Chondrocyte (in vitro differentiated cells): ENCODE data around the gene KAZN. TPM values are rescaled to one million over a fixed set of nuclear protein-coding genes. Genes with fewer than 3 reads are reported as not detected.

Source experiments
- DNase-seq: peaks from one replicate; pipeline ENCODE4 v3.0.0; 2021; ENCODE audit warnings: mixed read lengths, low spot score
- H3K27ac Mint-ChIP-seq: one replicate; pipeline ENCODE4 v1.8.0; 2021; ENCODE audit warnings: mild to moderate bottlenecking, moderate library complexity, mixed read lengths; ENCODE audit not compliant: unreplicated experiment
- H3K27me3 Mint-ChIP-seq: 2 replicates; pipeline ENCODE4 v1.8.0; 2021; ENCODE audit warnings: low read depth, mixed read lengths
- H3K36me3 Mint-ChIP-seq: 2 replicates; pipeline ENCODE4 v1.8.0; 2021; ENCODE audit warnings: low read depth, mixed read lengths
- H3K4me1 Mint-ChIP-seq: 2 replicates; pipeline ENCODE4 v1.8.0; 2021; ENCODE audit warnings: low read depth, mild to moderate bottlenecking, mixed read lengths
- H3K4me3 Mint-ChIP-seq: one replicate; pipeline ENCODE4 v1.8.0; 2021; ENCODE audit warnings: mild to moderate bottlenecking, moderate library complexity, mixed read lengths; ENCODE audit not compliant: unreplicated experiment
- H3K9me3 Mint-ChIP-seq: 2 replicates; pipeline ENCODE4 v1.8.0; 2021; ENCODE audit warnings: low read depth, mixed read lengths
- total RNA-seq: library from RNA; stranded (reverse); gene quantifications from 3 replicates; pipeline ENCODE4 v1.2.1, GENCODE V29; 2021
- TF ChIP-seq, protein P1 (sequence below): fragments of 200-600 bp; sonication (generic); IDR thresholded peaks from 2 replicates; pipeline ENCODE4 v1.5.0; 2021; ENCODE audit warnings: antibody characterized with exemption, mild to moderate bottlenecking, moderate library complexity

Gene KAZN
- total RNA-seq, 1 donor from 2014 or later, result 29.6 TPM

DNA sequence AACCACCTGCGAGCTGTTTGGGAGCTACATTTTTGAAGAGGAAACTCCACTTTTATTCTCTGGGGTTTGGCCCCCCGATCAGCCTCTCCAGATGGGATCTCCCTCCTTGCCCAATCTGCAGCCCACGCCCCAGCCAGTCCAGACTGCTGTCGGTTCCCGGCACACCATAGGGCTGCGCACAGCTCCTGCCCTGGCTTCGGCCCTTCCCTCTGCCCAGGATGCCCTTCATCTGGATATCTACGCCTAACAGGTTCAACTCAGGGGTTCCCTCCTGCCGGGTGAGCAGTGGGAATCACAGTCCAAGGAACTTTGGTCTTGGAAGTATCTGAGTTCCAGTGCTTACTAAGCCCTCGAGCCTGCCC lies 135.3 kb downstream of the KAZN start:
- TF ChIP-seq, protein P1, sequence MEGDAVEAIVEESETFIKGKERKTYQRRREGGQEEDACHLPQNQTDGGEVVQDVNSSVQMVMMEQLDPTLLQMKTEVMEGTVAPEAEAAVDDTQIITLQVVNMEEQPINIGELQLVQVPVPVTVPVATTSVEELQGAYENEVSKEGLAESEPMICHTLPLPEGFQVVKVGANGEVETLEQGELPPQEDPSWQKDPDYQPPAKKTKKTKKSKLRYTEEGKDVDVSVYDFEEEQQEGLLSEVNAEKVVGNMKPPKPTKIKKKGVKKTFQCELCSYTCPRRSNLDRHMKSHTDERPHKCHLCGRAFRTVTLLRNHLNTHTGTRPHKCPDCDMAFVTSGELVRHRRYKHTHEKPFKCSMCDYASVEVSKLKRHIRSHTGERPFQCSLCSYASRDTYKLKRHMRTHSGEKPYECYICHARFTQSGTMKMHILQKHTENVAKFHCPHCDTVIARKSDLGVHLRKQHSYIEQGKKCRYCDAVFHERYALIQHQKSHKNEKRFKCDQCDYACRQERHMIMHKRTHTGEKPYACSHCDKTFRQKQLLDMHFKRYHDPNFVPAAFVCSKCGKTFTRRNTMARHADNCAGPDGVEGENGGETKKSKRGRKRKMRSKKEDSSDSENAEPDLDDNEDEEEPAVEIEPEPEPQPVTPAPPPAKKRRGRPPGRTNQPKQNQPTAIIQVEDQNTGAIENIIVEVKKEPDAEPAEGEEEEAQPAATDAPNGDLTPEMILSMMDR, result no peak
- H3K27ac Mint-ChIP-seq, result no peak overlapping the region
- H3K36me3 Mint-ChIP-seq, result no peaks in the 10 kb centered on the region
- H3K9me3 Mint-ChIP-seq, result no peaks in the 10 kb centered on the region
- peaks cover 17% of the 10 kb centered on the region for H3K4me1 Mint-ChIP-seq
- peaks cover 13% of the 10 kb centered on the region for H3K27me3 Mint-ChIP-seq
- DNase-seq, result no peak
- no peak overlapping the region for H3K4me3 Mint-ChIP-seq

DNA sequence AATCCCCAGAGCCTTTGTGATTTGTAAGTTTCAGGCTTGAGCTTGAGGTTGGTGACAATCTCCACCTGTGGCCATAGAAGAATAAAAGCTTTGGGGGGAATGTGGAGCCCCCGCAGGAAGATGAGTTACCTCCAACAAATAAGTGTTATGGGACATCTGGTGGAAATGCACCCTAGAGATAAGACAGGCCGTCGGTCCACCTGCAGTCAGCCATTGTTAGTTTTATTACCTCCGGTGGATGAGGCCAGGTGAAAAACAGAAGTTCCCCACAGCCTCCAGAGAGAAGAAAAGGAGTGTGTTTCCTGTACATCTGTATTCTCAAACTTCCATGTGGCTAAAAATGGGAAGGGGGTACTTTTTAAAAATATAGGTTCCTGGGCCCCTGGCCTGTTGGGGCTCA lies 137.4 kb downstream of the KAZN start:
- Mint-ChIP-seq H3K4me3 (no peak overlapping the region), H3K27ac (no peak overlapping the region), H3K36me3 (no peaks in the 10 kb centered on the region), H3K4me1 (peaks cover 17% of the 10 kb centered on the region), H3K27me3 (peaks cover 25% of the 10 kb centered on the region), H3K9me3 (no peaks in the 10 kb centered on the region)
- TF ChIP-seq, protein P1, result no peak
- DNase-seq, result no peak

DNA sequence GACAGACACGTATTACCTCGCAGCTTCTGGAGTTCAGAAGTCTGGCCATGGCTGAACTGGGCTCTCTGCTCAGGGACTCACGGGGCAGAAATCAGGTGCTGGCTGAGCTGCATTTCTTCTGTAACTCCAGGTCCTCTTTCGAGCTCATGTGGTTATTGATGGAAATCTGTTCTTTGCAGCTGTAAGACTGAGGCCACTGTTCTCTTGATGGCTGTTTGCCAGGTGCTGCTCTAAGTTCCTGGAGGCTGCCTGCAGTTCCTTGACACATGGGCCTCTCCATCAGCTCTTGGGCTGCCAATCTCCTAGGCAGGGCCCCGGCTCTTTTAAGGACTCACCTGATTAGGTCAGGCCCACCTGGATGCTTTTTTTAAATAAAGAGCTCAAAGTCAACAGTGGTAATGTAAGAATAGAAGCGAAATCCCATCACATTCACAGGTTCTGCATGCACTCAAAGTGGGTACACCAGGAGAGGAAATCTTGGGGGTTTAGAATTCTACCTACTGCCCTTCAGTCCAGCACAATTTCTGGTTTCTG lies 139.1 kb downstream of the KAZN start:
- TF ChIP-seq, protein P1, result no peak
- no peak for DNase-seq
- Mint-ChIP-seq H3K27ac (no peak overlapping the region), H3K4me3 (no peak overlapping the region), H3K36me3 (no peaks in the 10 kb centered on the region), H3K9me3 (no peaks in the 10 kb centered on the region), H3K4me1 (peaks cover 17% of the 10 kb centered on the region), H3K27me3 (peaks cover 28% of the 10 kb centered on the region)

DNA sequence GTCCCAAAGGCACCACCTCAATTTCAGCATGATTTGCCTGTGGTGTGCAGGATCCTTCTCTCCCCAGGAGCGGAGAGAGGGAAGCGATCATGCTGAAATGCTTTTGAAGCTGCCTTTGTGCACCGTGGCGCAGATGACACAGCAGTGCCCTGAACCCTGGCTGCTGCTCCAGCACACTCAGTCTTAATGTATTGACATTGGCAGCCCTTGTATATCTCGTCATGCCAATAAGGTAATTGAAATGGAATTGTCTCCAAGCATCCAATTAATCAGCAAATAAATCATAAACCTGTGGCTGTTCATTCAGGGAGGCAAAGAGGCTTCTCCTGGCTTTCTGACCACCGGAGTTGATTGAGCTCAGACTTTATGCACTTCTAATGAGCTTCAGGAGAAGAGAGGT lies 139.8 kb downstream of the KAZN start:
- TF ChIP-seq, protein P1, result no peak
- no peaks in the 10 kb centered on the region for H3K9me3 Mint-ChIP-seq
- no peak overlapping the region for H3K27ac Mint-ChIP-seq
- DNase-seq, result no peak
- peaks cover 14% of the 10 kb centered on the region for H3K4me1 Mint-ChIP-seq
- no peaks in the 10 kb centered on the region for H3K36me3 Mint-ChIP-seq
- no peak overlapping the region for H3K4me3 Mint-ChIP-seq
- H3K27me3 Mint-ChIP-seq, result peaks cover 28% of the 10 kb centered on the region

DNA sequence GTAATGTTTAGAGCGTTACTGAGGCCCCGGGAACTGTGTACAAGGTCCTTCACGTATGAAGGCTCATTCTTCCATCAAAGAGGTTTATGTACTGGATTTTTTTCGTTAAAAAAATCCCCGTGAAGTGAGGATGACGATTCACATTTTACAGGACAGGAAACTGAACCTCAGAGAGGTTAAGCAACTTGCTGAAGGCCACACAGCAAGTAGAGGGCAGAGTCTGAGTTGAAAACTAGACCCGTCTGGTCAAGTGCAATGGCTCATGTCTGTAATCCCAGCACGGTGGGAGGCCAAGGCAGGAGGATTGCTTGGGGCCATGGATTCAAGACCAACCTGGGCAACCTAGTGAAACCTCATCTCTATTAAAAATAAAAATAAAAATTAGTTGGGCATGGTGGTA lies 140.2 kb downstream of the KAZN start:
- H3K9me3 Mint-ChIP-seq, result no peaks in the 10 kb centered on the region
- no peak overlapping the region for H3K4me3 Mint-ChIP-seq
- no peak overlapping the region for H3K27ac Mint-ChIP-seq
- DNase-seq, result no peak
- no peaks in the 10 kb centered on the region for H3K36me3 Mint-ChIP-seq
- TF ChIP-seq, protein P1, result no peak
- peaks cover 26% of the 10 kb centered on the region for H3K27me3 Mint-ChIP-seq
- peaks cover 10% of the 10 kb centered on the region for H3K4me1 Mint-ChIP-seq
